Measurements from ENCODE around the gene TRPM7.
"Not testable (repeated sequence)": the region's sequence is repeated elsewhere in the genome, so short reads cannot be mapped to it uniquely, and the experiment has no call there.

The TRPM7 gene

DNA sequence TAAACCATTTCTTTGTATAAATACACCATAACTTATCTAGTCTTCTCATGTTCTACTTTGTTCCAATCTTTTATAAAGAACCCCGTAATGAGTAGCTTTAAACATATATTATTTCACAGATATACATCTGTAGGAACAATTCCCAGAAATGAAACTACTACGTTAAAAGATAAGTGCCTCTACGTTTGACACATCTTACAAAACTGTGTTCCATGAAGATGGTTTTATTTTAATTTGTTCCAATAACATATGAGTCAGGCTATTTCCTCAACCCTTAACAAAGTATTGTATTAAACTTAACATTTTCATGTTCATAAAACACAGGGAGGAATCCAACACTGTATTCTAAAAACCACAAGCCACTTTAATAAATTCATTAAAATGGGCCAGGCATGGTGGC lies 52.9 kb downstream of the TRPM7 start:
- no peak for TF ChIP-seq TARDBP (IDR thresholded peaks at IDR 0.05)
- no peak for TF ChIP-seq SP1 (IDR thresholded peaks at IDR 0.05)
- no peak for TF ChIP-seq HDGF (IDR thresholded peaks at IDR 0.05; ENCODE audit: borderline replicate concordance)
- no peak for TF ChIP-seq FOXK2 (IDR thresholded peaks at IDR 0.05)
- no peak for TF ChIP-seq CTBP1 (IDR thresholded peaks at IDR 0.05; ENCODE audit: borderline replicate concordance)
- TF ChIP-seq ELF4 (IDR thresholded peaks at IDR 0.05), result no peak
- TF ChIP-seq BHLHE40 (IDR thresholded peaks at IDR 0.05; ENCODE audit: borderline replicate concordance), result no peak
- TF ChIP-seq FOXA1 (IDR thresholded peaks at IDR 0.05), result no peak
- TF ChIP-seq ZNF384 (IDR thresholded peaks at IDR 0.05), result no peak
- no peak for TF ChIP-seq NFRKB (IDR thresholded peaks at IDR 0.05)
- TF ChIP-seq, protein P1, sequence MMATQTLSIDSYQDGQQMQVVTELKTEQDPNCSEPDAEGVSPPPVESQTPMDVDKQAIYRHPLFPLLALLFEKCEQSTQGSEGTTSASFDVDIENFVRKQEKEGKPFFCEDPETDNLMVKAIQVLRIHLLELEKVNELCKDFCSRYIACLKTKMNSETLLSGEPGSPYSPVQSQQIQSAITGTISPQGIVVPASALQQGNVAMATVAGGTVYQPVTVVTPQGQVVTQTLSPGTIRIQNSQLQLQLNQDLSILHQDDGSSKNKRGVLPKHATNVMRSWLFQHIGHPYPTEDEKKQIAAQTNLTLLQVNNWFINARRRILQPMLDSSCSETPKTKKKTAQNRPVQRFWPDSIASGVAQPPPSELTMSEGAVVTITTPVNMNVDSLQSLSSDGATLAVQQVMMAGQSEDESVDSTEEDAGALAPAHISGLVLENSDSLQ (IDR thresholded peaks at IDR 0.05), result no peak
- TF ChIP-seq L3MBTL2 (conservative IDR thresholded peaks at IDR 0.05), result no peak
- no peak for TF ChIP-seq SUZ12 (IDR thresholded peaks at IDR 0.05)
- TF ChIP-seq FOXM1 (IDR thresholded peaks at IDR 0.05; ENCODE audit: borderline replicate concordance), result no peak
- TF ChIP-seq LEF1 (IDR thresholded peaks at IDR 0.05; ENCODE audit: borderline replicate concordance), result no peak
- no peak for TF ChIP-seq ARNT (IDR thresholded peaks at IDR 0.05)
- no peak for DNase-seq (ENCODE audit: extremely low spot score)
- POLR2A ChIA-PET, result no interaction called here
- CTCF ChIA-PET, result no interaction called here

- no peak for DNase-seq (ENCODE audit: extremely low spot score)
- ChIA-PET POLR2A (no interaction called here), CTCF (no interaction called here)
- TF ChIP-seq, protein P1 (IDR thresholded peaks at IDR 0.05), result no peak
- TF ChIP-seq ELF4 (IDR thresholded peaks at IDR 0.05), result no peak
- TF ChIP-seq SUZ12 (IDR thresholded peaks at IDR 0.05), result no peak
- TF ChIP-seq FOXM1 (IDR thresholded peaks at IDR 0.05; ENCODE audit: borderline replicate concordance), result no peak
- TF ChIP-seq L3MBTL2 (conservative IDR thresholded peaks at IDR 0.05), result no peak
- no peak for TF ChIP-seq SP1 (IDR thresholded peaks at IDR 0.05)
- no peak for TF ChIP-seq HDGF (IDR thresholded peaks at IDR 0.05; ENCODE audit: borderline replicate concordance)
- TF ChIP-seq FOXK2 (IDR thresholded peaks at IDR 0.05), result no peak
- no peak for TF ChIP-seq ZNF384 (IDR thresholded peaks at IDR 0.05)
- no peak for TF ChIP-seq NFRKB (IDR thresholded peaks at IDR 0.05)
- no peak for TF ChIP-seq ARNT (IDR thresholded peaks at IDR 0.05)
- no peak for TF ChIP-seq BHLHE40 (IDR thresholded peaks at IDR 0.05; ENCODE audit: borderline replicate concordance)
Observed at GRCh38 chr15:50628421-50628820, 58.2 kb downstream of the TRPM7 start.

- TF ChIP-seq BHLHE40 (IDR thresholded peaks at IDR 0.05; ENCODE audit: borderline replicate concordance) (no peak), FOXM1 (IDR thresholded peaks at IDR 0.05; ENCODE audit: borderline replicate concordance) (no peak), NFRKB (IDR thresholded peaks at IDR 0.05) (no peak), ZNF384 (IDR thresholded peaks at IDR 0.05) (no peak), SP1 (IDR thresholded peaks at IDR 0.05) (no peak), TARDBP (IDR thresholded peaks at IDR 0.05) (no peak), ARNT (IDR thresholded peaks at IDR 0.05) (no peak), ELF4 (IDR thresholded peaks at IDR 0.05) (no peak), LEF1 (IDR thresholded peaks at IDR 0.05; ENCODE audit: borderline replicate concordance) (no peak), L3MBTL2 (conservative IDR thresholded peaks at IDR 0.05) (no peak), CTBP1 (IDR thresholded peaks at IDR 0.05; ENCODE audit: borderline replicate concordance) (no peak), SUZ12 (IDR thresholded peaks at IDR 0.05) (no peak)
- no peak for DNase-seq (ENCODE audit: extremely low spot score)
- CTCF ChIA-PET, result no interaction called here
Observed at GRCh38 chr15:50627351-50628055, 59.1 kb downstream of the TRPM7 start.

DNA sequence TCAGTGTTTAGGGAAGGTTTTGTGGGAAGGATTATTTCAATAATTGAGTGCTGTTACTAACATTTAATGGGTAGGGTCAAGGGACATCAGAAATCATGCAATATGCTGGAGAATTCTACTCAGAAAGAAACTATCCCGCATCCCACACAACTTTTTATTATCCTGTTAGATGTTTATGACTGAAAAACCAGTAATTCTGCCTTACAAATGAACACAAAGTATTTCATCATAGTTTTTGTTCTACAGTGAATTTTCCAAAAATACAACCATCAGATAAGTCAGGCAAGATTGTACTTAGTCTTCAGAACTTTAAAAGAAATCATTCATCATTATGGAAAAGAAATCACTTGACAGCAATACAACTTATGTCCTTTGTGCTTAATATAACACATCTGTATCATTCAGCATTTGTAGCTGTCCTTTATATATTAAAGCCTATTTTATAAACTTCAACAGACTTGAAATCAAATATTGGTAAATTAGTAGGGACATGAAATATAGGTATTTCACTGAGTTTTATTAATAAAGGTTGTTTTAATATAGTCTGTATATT lies 61.9 kb downstream of the TRPM7 start:
- no peak for TF ChIP-seq CTBP1 (IDR thresholded peaks at IDR 0.05; ENCODE audit: borderline replicate concordance)
- no peak for TF ChIP-seq ZNF384 (IDR thresholded peaks at IDR 0.05)
- TF ChIP-seq FOXM1 (IDR thresholded peaks at IDR 0.05; ENCODE audit: borderline replicate concordance), result no peak
- TF ChIP-seq FOXA1 (IDR thresholded peaks at IDR 0.05), result no peak
- TF ChIP-seq SUZ12 (IDR thresholded peaks at IDR 0.05), result no peak
- no peak for TF ChIP-seq TARDBP (IDR thresholded peaks at IDR 0.05)
- no peak for TF ChIP-seq NFRKB (IDR thresholded peaks at IDR 0.05)
- TF ChIP-seq ELF4 (IDR thresholded peaks at IDR 0.05), result no peak
- TF ChIP-seq ARNT (IDR thresholded peaks at IDR 0.05), result no peak
- no peak for TF ChIP-seq L3MBTL2 (conservative IDR thresholded peaks at IDR 0.05)
- TF ChIP-seq SP1 (IDR thresholded peaks at IDR 0.05), result no peak
- no peak for TF ChIP-seq BHLHE40 (IDR thresholded peaks at IDR 0.05; ENCODE audit: borderline replicate concordance)
- no peak for TF ChIP-seq HDGF (IDR thresholded peaks at IDR 0.05; ENCODE audit: borderline replicate concordance)
- TF ChIP-seq FOXK2 (IDR thresholded peaks at IDR 0.05), result no peak
- TF ChIP-seq, protein P1 (IDR thresholded peaks at IDR 0.05), result no peak
- TF ChIP-seq LEF1 (IDR thresholded peaks at IDR 0.05; ENCODE audit: borderline replicate concordance), result no peak
- ChIA-PET CTCF (no interaction called here), POLR2A (no interaction called here)
- DNase-seq (ENCODE audit: extremely low spot score), result no peak

More at GRCh38 chr15:50627351-50628055, 59.1 kb downstream of the TRPM7 start:
- POLR2A ChIA-PET, result no interaction called here

GRCh38 chr15:50622361-50622943 lies 64.1 kb downstream of the TRPM7 start:
- POLR2A ChIA-PET, result interaction anchor here (0.7 kb wide), 1 partner anchor 31 kb away, joined by 3 read pairs; no protein-coding TSS in a partner anchor
- peak; percentile 4 for DNase-seq (ENCODE audit: extremely low spot score)
- CTCF ChIA-PET, result interaction anchor here (0.7 to 1.9 kb wide), 2 partner anchors 19 to 24 kb away, joined by 3 to 5 read pairs; no protein-coding TSS in a partner anchor

DNA sequence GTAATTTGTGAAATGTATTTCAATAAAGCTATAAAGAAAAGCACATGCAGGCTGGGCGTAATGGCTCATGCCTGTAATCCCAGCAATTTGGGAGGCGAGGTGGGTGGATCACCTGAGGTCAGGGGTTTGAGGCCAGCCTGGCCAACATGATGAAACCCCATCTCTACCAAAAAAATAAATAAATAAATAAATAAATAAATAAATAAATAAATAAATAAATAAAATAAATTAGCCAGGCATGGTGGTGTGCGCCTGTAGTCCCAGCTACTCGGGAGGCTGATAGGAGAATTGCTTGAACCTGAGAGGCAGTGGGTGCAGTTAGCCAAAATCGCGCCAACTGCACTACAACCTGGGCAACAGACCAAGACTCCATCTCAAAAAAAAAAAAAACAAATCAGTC lies 69.6 kb downstream of the TRPM7 start:
- POLR2A ChIA-PET; DNase-seq (ENCODE audit: extremely low spot score); CTCF ChIA-PET: not testable (repeated sequence)

DNA sequence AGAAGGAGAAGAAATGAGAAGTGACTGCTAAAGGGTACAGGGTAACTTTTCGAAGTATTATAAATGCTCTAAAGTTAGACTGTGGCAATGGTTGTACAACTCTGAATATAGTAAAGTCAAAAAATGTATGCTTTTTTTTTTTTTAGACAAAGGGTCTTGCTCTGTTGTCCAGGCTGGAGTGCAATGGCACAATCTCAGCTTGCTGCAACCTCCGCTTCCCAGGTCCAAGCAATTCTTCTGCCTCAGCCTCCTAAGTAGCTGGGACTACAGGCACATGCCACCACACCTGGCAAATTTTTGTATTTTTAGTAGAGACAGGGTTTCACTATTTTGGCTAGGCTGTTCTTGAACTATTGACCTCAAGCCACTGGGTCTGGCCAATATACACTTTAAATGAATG lies 70.0 kb downstream of the TRPM7 start:
- DNase-seq (ENCODE audit: extremely low spot score); POLR2A ChIA-PET; CTCF ChIA-PET: not testable (repeated sequence)

Data from HEK293T (cell line).